ENCODE results near the gene ITSN2. TPM values are rescaled to one million over a fixed set of nuclear protein-coding genes. Genes with fewer than 3 reads are reported as not detected.
"Not testable (repeated sequence)": the region's sequence is repeated elsewhere in the genome, so short reads cannot be mapped to it uniquely, and the experiment has no call there.

ITSN2 gene
- total RNA-seq, 1 donor from 2014 or later = 19.6 TPM

DNA sequence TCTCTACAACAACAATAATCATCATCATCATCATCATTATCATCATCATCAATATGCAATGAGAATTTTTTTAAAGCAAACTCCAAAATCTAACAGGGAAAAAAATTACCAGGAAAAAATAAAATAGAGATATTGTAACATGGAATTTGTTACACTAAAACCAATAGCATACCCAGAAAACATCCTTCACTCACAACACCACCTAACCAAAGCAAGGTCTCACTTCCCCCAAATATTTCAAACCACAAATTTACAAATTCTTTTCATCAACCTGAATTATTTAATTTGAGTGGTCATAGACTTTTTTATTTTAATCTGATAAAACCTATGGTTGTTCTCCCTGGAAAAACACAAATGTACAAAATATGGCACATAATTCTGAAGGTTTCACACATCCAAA is 11.2 kb downstream of the ITSN2 start:
- TF ChIP-seq, protein P1, sequence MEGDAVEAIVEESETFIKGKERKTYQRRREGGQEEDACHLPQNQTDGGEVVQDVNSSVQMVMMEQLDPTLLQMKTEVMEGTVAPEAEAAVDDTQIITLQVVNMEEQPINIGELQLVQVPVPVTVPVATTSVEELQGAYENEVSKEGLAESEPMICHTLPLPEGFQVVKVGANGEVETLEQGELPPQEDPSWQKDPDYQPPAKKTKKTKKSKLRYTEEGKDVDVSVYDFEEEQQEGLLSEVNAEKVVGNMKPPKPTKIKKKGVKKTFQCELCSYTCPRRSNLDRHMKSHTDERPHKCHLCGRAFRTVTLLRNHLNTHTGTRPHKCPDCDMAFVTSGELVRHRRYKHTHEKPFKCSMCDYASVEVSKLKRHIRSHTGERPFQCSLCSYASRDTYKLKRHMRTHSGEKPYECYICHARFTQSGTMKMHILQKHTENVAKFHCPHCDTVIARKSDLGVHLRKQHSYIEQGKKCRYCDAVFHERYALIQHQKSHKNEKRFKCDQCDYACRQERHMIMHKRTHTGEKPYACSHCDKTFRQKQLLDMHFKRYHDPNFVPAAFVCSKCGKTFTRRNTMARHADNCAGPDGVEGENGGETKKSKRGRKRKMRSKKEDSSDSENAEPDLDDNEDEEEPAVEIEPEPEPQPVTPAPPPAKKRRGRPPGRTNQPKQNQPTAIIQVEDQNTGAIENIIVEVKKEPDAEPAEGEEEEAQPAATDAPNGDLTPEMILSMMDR (IDR thresholded peaks at IDR 0.05; ENCODE audit: unreplicated experiment) = no peak
- Mint-ChIP-seq H3K4me3 (no peak overlapping the region), H3K36me3 (no peaks in the 10 kb centered on the region), H3K4me1 (peaks cover 4% of the 10 kb centered on the region), H3K27me3 (ENCODE audit: low read depth) (no peaks in the 10 kb centered on the region), H3K27ac (no peak overlapping the region), H3K9me3 (peaks cover 11% of the 10 kb centered on the region)
- no peak for DNase-seq (ENCODE audit: low spot score in 2 of 2, unreplicated experiment in 2 of 2)

GRCh38 chr2:24345937-24346336 is 14.4 kb downstream of the ITSN2 start:
- no peak overlapping the region for H3K4me3 Mint-ChIP-seq

GRCh38 chr2:24343225-24343882 is 17.0 kb downstream of the ITSN2 start:
- no peaks in the 10 kb centered on the region for H3K9me3 Mint-ChIP-seq
- no peak overlapping the region for H3K27ac Mint-ChIP-seq
- TF ChIP-seq, protein P1 (IDR thresholded peaks at IDR 0.05; ENCODE audit: unreplicated experiment) = no peak
- H3K27me3 Mint-ChIP-seq (ENCODE audit: low read depth) = no peaks in the 10 kb centered on the region
- no peak for DNase-seq (ENCODE audit: low spot score in 2 of 2, unreplicated experiment in 2 of 2)
- no peaks in the 10 kb centered on the region for H3K4me1 Mint-ChIP-seq
- H3K36me3 Mint-ChIP-seq = no peaks in the 10 kb centered on the region
- H3K4me3 Mint-ChIP-seq = no peak overlapping the region

More at GRCh38 chr2:24345937-24346336, 14.4 kb downstream of the ITSN2 start:
- TF ChIP-seq, protein P1 (IDR thresholded peaks at IDR 0.05; ENCODE audit: unreplicated experiment) = no peak
- Mint-ChIP-seq H3K27me3 (ENCODE audit: low read depth) (no peaks in the 10 kb centered on the region), H3K9me3 (peaks cover 8% of the 10 kb centered on the region), H3K4me1 (no peaks in the 10 kb centered on the region), H3K27ac (no peak overlapping the region), H3K36me3 (no peaks in the 10 kb centered on the region)
- DNase-seq (ENCODE audit: low spot score in 2 of 2, unreplicated experiment in 2 of 2) = no peak

GRCh38 chr2:24342110-24342910 is 18.0 kb downstream of the ITSN2 start:
- no peaks in the 10 kb centered on the region for H3K4me1 Mint-ChIP-seq
- no peak for DNase-seq (ENCODE audit: low spot score in 2 of 2, unreplicated experiment in 2 of 2)
- TF ChIP-seq, protein P1 (IDR thresholded peaks at IDR 0.05; ENCODE audit: unreplicated experiment) = no peak
- no peak overlapping the region for H3K27ac Mint-ChIP-seq
- H3K36me3 Mint-ChIP-seq = no peaks in the 10 kb centered on the region
- no peak overlapping the region for H3K4me3 Mint-ChIP-seq
- H3K27me3 Mint-ChIP-seq (ENCODE audit: low read depth) = no peaks in the 10 kb centered on the region
- H3K9me3 Mint-ChIP-seq = no peaks in the 10 kb centered on the region

DNA sequence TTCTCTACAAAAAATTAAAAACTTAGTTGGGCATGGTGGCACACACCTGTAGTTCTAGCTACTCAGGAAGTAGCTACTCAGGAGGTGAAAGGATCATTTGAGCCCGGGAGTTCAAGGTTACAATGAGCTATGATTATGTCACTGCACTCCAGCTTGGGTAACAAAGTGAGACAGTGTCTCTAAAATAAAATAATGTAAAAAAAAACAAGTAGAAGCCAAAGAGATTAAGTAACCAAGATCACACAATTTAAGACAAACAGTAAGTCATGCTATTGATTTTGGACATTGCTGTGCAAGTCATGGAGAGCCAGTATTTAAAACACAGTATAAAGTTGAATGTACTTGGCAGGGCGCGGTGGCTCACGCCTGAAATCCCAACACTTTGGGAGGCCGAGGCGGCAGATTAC is 20.5 kb downstream of the ITSN2 start:
- no peaks in the 10 kb centered on the region for H3K36me3 Mint-ChIP-seq
- no peak overlapping the region for H3K27ac Mint-ChIP-seq
- TF ChIP-seq, protein P1 (IDR thresholded peaks at IDR 0.05; ENCODE audit: unreplicated experiment) = no peak
- H3K4me1 Mint-ChIP-seq = no peaks in the 10 kb centered on the region
- no peak overlapping the region for H3K4me3 Mint-ChIP-seq
- DNase-seq (ENCODE audit: low spot score in 2 of 2, unreplicated experiment in 2 of 2) = no peak
- H3K27me3 Mint-ChIP-seq (ENCODE audit: low read depth) = no peaks in the 10 kb centered on the region
- peaks cover 6% of the 10 kb centered on the region for H3K9me3 Mint-ChIP-seq

GRCh38 chr2:24339098-24339497 is 21.2 kb downstream of the ITSN2 start:
- H3K9me3 Mint-ChIP-seq; H3K27ac Mint-ChIP-seq; H3K4me1 Mint-ChIP-seq; H3K36me3 Mint-ChIP-seq; H3K27me3 Mint-ChIP-seq (ENCODE audit: low read depth); H3K4me3 Mint-ChIP-seq; DNase-seq (ENCODE audit: low spot score in 2 of 2, unreplicated experiment in 2 of 2): not testable (repeated sequence)
